HCT116 (cell line): ENCODE results near the gene KRTCAP2.

Experiments used
- CEBPB ChIP-seq: IDR thresholded peaks from 2 replicates; pipeline ENCODE4 v1.6.1; 2012; ENCODE audit warnings: low read depth
- EZH2 ChIP-seq: fragments of 200-600 bp; sonication (generic); IDR thresholded peaks from 2 replicates; pipeline ENCODE4 v1.6.1; 2017; ENCODE audit warnings: antibody characterized with exemption, mixed run types
- POLR2A ChIP-seq: IDR thresholded peaks from 2 replicates; pipeline ENCODE4 v1.7.0; 2011; ENCODE audit warnings: borderline replicate concordance; ENCODE audit not compliant: insufficient read depth, insufficient read length; ENCODE audit errors: extremely low read depth
- POLR2AphosphoS5 ChIP-seq: IDR thresholded peaks from 2 replicates; pipeline ENCODE4 v1.6.1; 2011; ENCODE audit warnings: mild to moderate bottlenecking, low read depth, low read length, moderate library complexity
- RAD21 ChIP-seq: IDR thresholded peaks from 2 replicates; pipeline ENCODE4 v1.6.1; 2012; ENCODE audit warnings: low read depth, mild to moderate bottlenecking
- SP1 ChIP-seq: IDR thresholded peaks from 2 replicates; pipeline ENCODE4 v1.6.1; 2012; ENCODE audit warnings: low read depth
- SRF ChIP-seq: IDR thresholded peaks from 2 replicates; pipeline ENCODE4 v1.6.1; 2012; ENCODE audit warnings: low read depth
- ZFX ChIP-seq: fragments of 450-650 bp; IDR thresholded peaks from 2 replicates; pipeline ENCODE4 v1.6.1; 2017
- ZNF274 ChIP-seq: fragments of 200-500 bp; sonication (Bioruptor generic); IDR thresholded peaks from 2 replicates; pipeline ENCODE4 v1.6.1; 2014; ENCODE audit warnings: mild to moderate bottlenecking, low read depth, low read length, inconsistent platforms
- TF ChIP-seq, protein P1 (sequence below), 3 experiments: fragments of 200-600 bp in 1 of 3; sonication (generic) in 1 of 3; IDR thresholded peaks in 2 of 3; conservative IDR thresholded peaks in 1 of 3; 2 replicates each; pipeline ENCODE4 v1.5.1; 2012 to 2017; ENCODE audit warnings: low read depth in 2 of 3, low read length in 2 of 3, antibody characterized with exemption in 1 of 3, borderline replicate concordance in 1 of 3, control low read depth in 1 of 3, mild to moderate bottlenecking in 1 of 3, mixed read lengths in 1 of 3, mixed run types in 1 of 3, moderate library complexity in 1 of 3; ENCODE audit not compliant: insufficient read depth in 1 of 3
- TF ChIP-seq, protein P2 (sequence below): IDR thresholded peaks from 2 replicates; pipeline ENCODE4 v1.6.1; 2012
- TF ChIP-seq, protein P3 (sequence below): IDR thresholded peaks from 2 replicates; pipeline ENCODE4 v1.6.1; 2011; ENCODE audit warnings: mild to moderate bottlenecking, low read length, moderate library complexity; ENCODE audit not compliant: insufficient replicate concordance; ENCODE audit errors: extremely low read depth

DNA sequence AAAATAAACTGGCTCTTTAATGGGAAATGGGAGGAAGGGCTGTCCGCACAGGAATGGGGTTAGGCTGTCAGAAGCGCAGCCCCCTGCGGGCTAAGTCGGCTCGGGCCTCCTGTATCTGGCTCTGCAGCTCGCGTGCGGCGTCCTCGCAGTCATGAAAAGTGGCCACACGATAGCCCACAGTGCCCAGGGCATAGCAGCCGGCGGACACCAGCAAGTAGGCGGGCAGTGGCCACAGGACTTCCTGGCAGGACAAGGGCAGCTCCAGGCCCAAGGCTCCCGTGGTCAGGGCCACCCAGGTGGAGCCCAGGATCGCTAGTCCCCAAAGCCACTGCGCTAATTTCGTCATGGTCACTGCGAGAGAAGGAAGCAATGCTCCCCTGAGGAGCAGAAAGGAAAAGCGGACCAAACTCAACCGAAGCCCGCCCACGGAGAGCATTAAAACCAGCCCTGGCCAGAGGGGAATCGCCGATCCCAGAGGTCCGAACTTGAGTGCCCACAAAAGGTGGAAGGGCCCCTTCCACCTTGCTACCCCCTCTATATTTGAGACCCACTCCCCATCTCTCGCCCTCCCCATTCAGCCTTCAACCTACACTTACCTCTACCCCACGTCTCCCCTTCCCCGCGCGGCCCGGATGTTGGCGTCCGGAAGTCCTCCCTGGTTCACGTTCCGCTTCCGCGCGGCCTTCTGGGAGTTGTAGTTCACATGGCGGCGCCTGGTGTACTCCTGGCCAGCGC is 33.0 kb downstream of the KRTCAP2 start, which contains the start of gene DPM3:
- TF ChIP-seq EZH2 (no peak), CEBPB (no peak), SP1 (no peak), ZNF274 (no peak), RAD21 (no peak), POLR2AphosphoS5 (peak; percentile 83), POLR2A (peak; percentile 33), ZFX (peak; percentile 53; the same call in 1 of the 2 replicates), SRF (no peak)
- TF ChIP-seq, protein P1, sequence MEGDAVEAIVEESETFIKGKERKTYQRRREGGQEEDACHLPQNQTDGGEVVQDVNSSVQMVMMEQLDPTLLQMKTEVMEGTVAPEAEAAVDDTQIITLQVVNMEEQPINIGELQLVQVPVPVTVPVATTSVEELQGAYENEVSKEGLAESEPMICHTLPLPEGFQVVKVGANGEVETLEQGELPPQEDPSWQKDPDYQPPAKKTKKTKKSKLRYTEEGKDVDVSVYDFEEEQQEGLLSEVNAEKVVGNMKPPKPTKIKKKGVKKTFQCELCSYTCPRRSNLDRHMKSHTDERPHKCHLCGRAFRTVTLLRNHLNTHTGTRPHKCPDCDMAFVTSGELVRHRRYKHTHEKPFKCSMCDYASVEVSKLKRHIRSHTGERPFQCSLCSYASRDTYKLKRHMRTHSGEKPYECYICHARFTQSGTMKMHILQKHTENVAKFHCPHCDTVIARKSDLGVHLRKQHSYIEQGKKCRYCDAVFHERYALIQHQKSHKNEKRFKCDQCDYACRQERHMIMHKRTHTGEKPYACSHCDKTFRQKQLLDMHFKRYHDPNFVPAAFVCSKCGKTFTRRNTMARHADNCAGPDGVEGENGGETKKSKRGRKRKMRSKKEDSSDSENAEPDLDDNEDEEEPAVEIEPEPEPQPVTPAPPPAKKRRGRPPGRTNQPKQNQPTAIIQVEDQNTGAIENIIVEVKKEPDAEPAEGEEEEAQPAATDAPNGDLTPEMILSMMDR (IDR thresholded peaks at IDR 0.05 in 2 of 3, conservative IDR thresholded peaks at IDR 0.05 in 1 of 3; ENCODE audit: borderline replicate concordance in 1 of 3, insufficient read depth in 1 of 3, low read depth in 2 of 3, low read length in 2 of 3), result no peak
- TF ChIP-seq, protein P2, sequence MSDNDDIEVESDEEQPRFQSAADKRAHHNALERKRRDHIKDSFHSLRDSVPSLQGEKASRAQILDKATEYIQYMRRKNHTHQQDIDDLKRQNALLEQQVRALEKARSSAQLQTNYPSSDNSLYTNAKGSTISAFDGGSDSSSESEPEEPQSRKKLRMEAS, result no peak
- TF ChIP-seq, protein P3, sequence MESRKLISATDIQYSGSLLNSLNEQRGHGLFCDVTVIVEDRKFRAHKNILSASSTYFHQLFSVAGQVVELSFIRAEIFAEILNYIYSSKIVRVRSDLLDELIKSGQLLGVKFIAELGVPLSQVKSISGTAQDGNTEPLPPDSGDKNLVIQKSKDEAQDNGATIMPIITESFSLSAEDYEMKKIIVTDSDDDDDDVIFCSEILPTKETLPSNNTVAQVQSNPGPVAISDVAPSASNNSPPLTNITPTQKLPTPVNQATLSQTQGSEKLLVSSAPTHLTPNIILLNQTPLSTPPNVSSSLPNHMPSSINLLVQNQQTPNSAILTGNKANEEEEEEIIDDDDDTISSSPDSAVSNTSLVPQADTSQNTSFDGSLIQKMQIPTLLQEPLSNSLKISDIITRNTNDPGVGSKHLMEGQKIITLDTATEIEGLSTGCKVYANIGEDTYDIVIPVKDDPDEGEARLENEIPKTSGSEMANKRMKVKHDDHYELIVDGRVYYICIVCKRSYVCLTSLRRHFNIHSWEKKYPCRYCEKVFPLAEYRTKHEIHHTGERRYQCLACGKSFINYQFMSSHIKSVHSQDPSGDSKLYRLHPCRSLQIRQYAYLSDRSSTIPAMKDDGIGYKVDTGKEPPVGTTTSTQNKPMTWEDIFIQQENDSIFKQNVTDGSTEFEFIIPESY, result peak; percentile 20
